Esophagus (tissue), 2 donors: ENCODE data around the gene PLXNB2. TPM values are rescaled to one million over a fixed set of nuclear protein-coding genes. Genes with fewer than 3 reads are reported as not detected.
A peak's percentile ranks its signal among the peaks of the same experiment; 100 is the strongest.

Source experiments
- H3K27ac ChIP-seq, 2 donors: one replicate each; pipeline ENCODE4 v1.5.1; 2013; ENCODE audit warnings: low read depth in 2 of 2, mild to moderate bottlenecking in 2 of 2, inconsistent platforms in 1 of 2, low read length in 1 of 2, moderate library complexity in 1 of 2
- H3K27me3 ChIP-seq, 2 donors: one replicate each; pipeline ENCODE4 v1.6.1; 2013; ENCODE audit warnings: low read length in 2 of 2, control low read depth in 1 of 2, mild to moderate bottlenecking in 1 of 2; ENCODE audit not compliant: insufficient read depth in 2 of 2, control insufficient read depth in 1 of 2
- H3K36me3 ChIP-seq, 2 donors: one replicate each; pipeline ENCODE4 v1.6.1; 2013; ENCODE audit warnings: low read length in 1 of 2; ENCODE audit not compliant: control insufficient read depth in 2 of 2, insufficient read depth in 2 of 2
- H3K4me1 ChIP-seq, 2 donors: one replicate each; pipeline ENCODE4 v1.6.1; 2013; ENCODE audit warnings: low read length in 1 of 2; ENCODE audit not compliant: control insufficient read depth in 2 of 2, insufficient read depth in 2 of 2
- H3K4me3 ChIP-seq, 2 donors: one replicate each; pipeline ENCODE4 v1.5.1; 2013; ENCODE audit warnings: low read length in 2 of 2, mild to moderate bottlenecking in 2 of 2, low read depth in 1 of 2, moderate library complexity in 1 of 2
- H3K9me3 ChIP-seq, 2 donors: one replicate each; pipeline ENCODE4 v1.6.1; 2013; ENCODE audit warnings: mild to moderate bottlenecking in 2 of 2, low read depth in 1 of 2, low read length in 1 of 2, moderate library complexity in 1 of 2; ENCODE audit not compliant: control insufficient read depth in 2 of 2, insufficient read depth in 1 of 2
- WGBS, 2 donors: extraction: QIAGEN DNeasy Blood & Tissue Kit; methylation state at CpG; one replicate each; pipeline ENCODE4 v1.1.7; 2013; 5-methylcytosine and 5-hydroxymethylcytosine counted together
- polyA plus RNA-seq, 2 donors: library from polyadenylated mRNA; stranded (reverse); fragments of 200-250 nt; gene quantifications; one replicate each; pipeline ENCODE4 v1.2.3, GENCODE V29; 2013
- donor health status: healthy with polysubstance abuse.
- donor health status: Bipolar disorder and iron deficiency.

The PLXNB2 gene
- polyA plus RNA-seq, 2 donors, result 107 to 186 TPM

- Histone ChIP-seq H3K4me3 (peak overlapping the region; percentile 7 to 31), H3K27ac (peak overlapping the region; percentile 92 to 96), H3K4me1 (peaks cover 20 to 49% of the 10 kb centered on the region in 2 donors), H3K36me3 (peaks cover 5 to 43% of the 10 kb centered on the region in 2 donors), H3K27me3 (no peaks in the 10 kb centered on the region), H3K9me3 (no peaks in the 10 kb centered on the region)
- 34 to 35% methylated on average over 25 to 29 of the region's 29 CpGs for WGBS, 2 donors
These were observed 14.6 kb downstream of the PLXNB2 start for GRCh38 chr22:50292643-50293440.

GRCh38 chr22:50289942-50290630 lies 17.4 kb downstream of the PLXNB2 start:
- H3K27me3 ChIP-seq, result no peaks in the 10 kb centered on the region
- peaks cover 13 to 50% of the 10 kb centered on the region in 2 donors for H3K4me1 ChIP-seq
- H3K4me3 ChIP-seq, result no peak overlapping the region
- peaks cover 5 to 63% of the 10 kb centered on the region in 2 donors for H3K36me3 ChIP-seq
- H3K9me3 ChIP-seq, result no peaks in the 10 kb centered on the region
- H3K27ac ChIP-seq, result no peak overlapping the region
- WGBS, 2 donors, result 86 to 88% methylated on average over 37 of the region's 37 CpGs

GRCh38 chr22:50289151-50289941 lies 18.1 kb downstream of the PLXNB2 start:
- Histone ChIP-seq H3K27ac (no peak overlapping the region), H3K4me1 (peaks cover 9 to 46% of the 10 kb centered on the region in 2 donors), H3K36me3 (peaks cover 5 to 70% of the 10 kb centered on the region in 2 donors), H3K9me3 (no peaks in the 10 kb centered on the region), H3K4me3 (no peak overlapping the region), H3K27me3 (no peaks in the 10 kb centered on the region)
- 81 to 83% methylated on average over 57 of the region's 57 CpGs for WGBS, 2 donors

DNA sequence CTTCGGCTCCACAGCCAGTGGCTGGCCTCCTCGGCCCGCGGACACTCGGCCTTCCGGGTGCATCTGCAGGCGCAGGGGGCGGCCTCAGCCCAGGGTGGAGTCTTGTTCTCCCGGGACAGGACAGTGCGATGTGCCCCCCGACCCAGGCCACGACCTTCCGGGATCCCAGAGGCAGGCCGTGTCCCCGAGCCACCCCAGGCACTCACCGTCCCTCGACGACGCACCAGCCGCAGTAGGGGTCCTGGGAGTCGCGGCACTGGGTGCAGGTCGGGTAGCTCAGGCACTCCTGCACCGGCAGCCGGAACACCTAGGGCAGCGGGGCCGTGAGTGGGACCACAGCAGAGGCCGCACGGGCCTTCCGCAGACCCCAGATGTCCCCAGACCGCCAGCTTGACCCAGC lies 19.7 kb downstream of the PLXNB2 start:
- peaks cover 5 to 76% of the 10 kb centered on the region in 2 donors for H3K36me3 ChIP-seq
- 93 to 95% methylated on average over 31 of the region's 31 CpGs for WGBS, 2 donors
- H3K27ac ChIP-seq, result no peak overlapping the region
- peaks cover 6 to 39% of the 10 kb centered on the region in 2 donors for H3K4me1 ChIP-seq
- no peaks in the 10 kb centered on the region for H3K27me3 ChIP-seq
- no peak overlapping the region for H3K4me3 ChIP-seq
- no peaks in the 10 kb centered on the region for H3K9me3 ChIP-seq

GRCh38 chr22:50286701-50287318 lies 20.6 kb downstream of the PLXNB2 start:
- WGBS, 2 donors, result 83 to 86% methylated on average over 37 to 40 of the region's 40 CpGs
- H3K4me3 ChIP-seq, result no peak overlapping the region
- no peaks in the 10 kb centered on the region for H3K9me3 ChIP-seq
- peaks cover 5 to 85% of the 10 kb centered on the region in 2 donors for H3K36me3 ChIP-seq
- H3K4me1 ChIP-seq, result peaks cover 6 to 40% of the 10 kb centered on the region in 2 donors
- H3K27me3 ChIP-seq, result no peaks in the 10 kb centered on the region
- peak overlapping the region; percentile 21 to 75 for H3K27ac ChIP-seq

GRCh38 chr22:50286275-50286674 lies 21.2 kb downstream of the PLXNB2 start:
- no peak overlapping the region for H3K4me3 ChIP-seq
- peak overlapping the region; percentile 21 to 75 for H3K27ac ChIP-seq
- no peaks in the 10 kb centered on the region for H3K27me3 ChIP-seq
- peaks cover 3 to 44% of the 10 kb centered on the region in 2 donors for H3K4me1 ChIP-seq
- WGBS, 2 donors, result 76 to 83% methylated on average over 19 to 21 of the region's 21 CpGs
- peaks cover 5 to 87% of the 10 kb centered on the region in 2 donors for H3K36me3 ChIP-seq
- H3K9me3 ChIP-seq, result peaks cover 0 to under 1% of the 10 kb centered on the region in 2 donors

DNA sequence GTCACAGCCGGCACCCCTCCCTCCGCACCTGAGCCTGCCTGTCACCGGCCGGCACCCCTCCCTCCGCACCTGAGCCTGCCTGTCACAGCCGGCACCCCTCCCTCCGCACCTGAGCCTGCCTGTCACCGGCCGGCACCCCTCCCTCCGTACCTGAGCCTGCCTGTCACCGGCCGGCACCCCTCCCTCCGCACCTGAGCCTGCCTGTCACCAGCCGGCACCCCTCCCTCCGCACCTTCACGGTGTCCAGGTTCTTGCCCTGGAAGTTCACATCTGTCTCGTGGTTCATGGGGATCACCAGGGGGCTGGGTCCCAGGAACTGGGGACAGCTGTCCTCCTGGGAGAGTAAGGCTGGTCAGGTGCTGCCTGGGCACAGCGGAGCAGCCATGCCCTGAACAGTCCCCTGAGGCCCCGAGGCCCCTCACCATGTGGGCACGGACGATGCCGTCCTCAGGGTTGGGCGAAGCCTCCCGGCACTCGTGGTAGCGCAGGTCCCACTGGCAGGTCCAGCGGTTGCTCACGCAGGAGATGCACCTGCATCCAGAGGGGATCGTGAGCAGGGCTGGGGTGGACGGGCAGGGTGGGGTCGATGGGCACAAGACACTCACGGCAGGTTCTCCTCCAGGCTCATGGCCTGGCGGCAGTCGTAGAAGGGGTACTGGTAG lies 21.7 kb downstream of the PLXNB2 start:
- H3K4me1 ChIP-seq, result peaks cover 3 to 43% of the 10 kb centered on the region in 2 donors
- peaks cover 5 to 87% of the 10 kb centered on the region in 2 donors for H3K36me3 ChIP-seq
- peak overlapping the region in 1 of 2 donors; percentile 75 for H3K27ac ChIP-seq

DNA sequence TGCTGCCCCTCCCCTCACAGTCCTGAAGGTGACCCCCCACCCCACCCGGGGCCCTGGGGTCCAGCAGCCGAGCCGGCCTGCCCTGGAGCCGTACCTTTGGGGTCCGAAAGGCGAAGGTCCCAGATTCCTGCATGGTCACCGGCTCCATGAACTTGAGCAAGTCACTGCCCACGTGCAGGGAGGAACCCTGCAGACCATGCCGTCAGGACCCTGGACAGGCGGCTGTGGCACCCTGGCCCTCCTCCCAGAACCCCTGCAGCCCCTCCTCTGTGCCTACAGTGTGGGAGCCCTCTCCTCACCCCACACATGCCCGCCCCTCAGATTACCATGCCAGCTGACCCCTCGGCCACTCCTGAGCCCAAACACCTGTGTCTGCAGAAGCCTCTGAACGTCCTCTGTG lies 23.0 kb downstream of the PLXNB2 start:
- peak overlapping the region; percentile 4 to 34 for H3K4me3 ChIP-seq

More for the DNA sequence above, 21.7 kb downstream of the PLXNB2 start:
- Histone ChIP-seq H3K9me3 (peaks cover 0 to 3% of the 10 kb centered on the region in 2 donors), H3K27me3 (no peaks in the 10 kb centered on the region), H3K4me3 (no peak overlapping the region)
- WGBS, 2 donors, result 86 to 88% methylated on average over 25 to 33 of the region's 34 CpGs

More for the DNA sequence above, 23.0 kb downstream of the PLXNB2 start:
- Histone ChIP-seq H3K27me3 (no peaks in the 10 kb centered on the region), H3K27ac (peak overlapping the region; percentile 74 to 86), H3K36me3 (peaks cover 5 to 88% of the 10 kb centered on the region in 2 donors), H3K4me1 (peaks cover 3 to 46% of the 10 kb centered on the region in 2 donors), H3K9me3 (peaks cover 0 to 5% of the 10 kb centered on the region in 2 donors)
- WGBS, 2 donors, result 81 to 82% methylated on average over 13 of the region's 13 CpGs
